ENCODE results near the gene GTF2IRD1. TPM values are rescaled to one million over a fixed set of nuclear protein-coding genes. Genes with fewer than 3 reads are reported as not detected.
A peak's percentile ranks its signal among the peaks of the same experiment; 100 is the strongest.
"Not testable (repeated sequence)": the region's sequence is repeated elsewhere in the genome, so short reads cannot be mapped to it uniquely, and the experiment has no call there.

Gene GTF2IRD1
- total RNA-seq, 2 experiments from 2014 or later = 0.20 to 0.66 TPM

GRCh38 chr7:74417419-74417971 is 36.2 kb upstream of the GTF2IRD1 start:
- DNase-seq = peak; percentile 58
- no peaks in the 10 kb centered on the region for H3K4me1 Mint-ChIP-seq
- ATAC-seq = peak; percentile 57
- CTCF ChIA-PET = interaction anchor here (0.6 to 1.8 kb wide), 11 partner anchors 10 to 629 kb away, joined by 3 to 15 read pairs (median 4); partner anchors contain the start of gene GTF2I
- H3K4me3 Mint-ChIP-seq = no peak overlapping the region
- no peaks in the 10 kb centered on the region for H3K27me3 Mint-ChIP-seq
- H3K9me3 Mint-ChIP-seq (ENCODE audit: low read depth) = no peaks in the 10 kb centered on the region
- H3K36me3 Mint-ChIP-seq = no peaks in the 10 kb centered on the region
- H3K27ac Mint-ChIP-seq = no peak overlapping the region

GRCh38 chr7:74418076-74418475 is 35.6 kb upstream of the GTF2IRD1 start:
- Mint-ChIP-seq H3K36me3 (no peaks in the 10 kb centered on the region), H3K4me3 (no peak overlapping the region), H3K27ac (no peak overlapping the region)

GRCh38 chr7:74418538-74418937 is 35.2 kb upstream of the GTF2IRD1 start:
- Mint-ChIP-seq H3K4me1 (no peaks in the 10 kb centered on the region), H3K9me3 (ENCODE audit: low read depth) (no peaks in the 10 kb centered on the region), H3K36me3 (no peaks in the 10 kb centered on the region), H3K27me3 (no peaks in the 10 kb centered on the region), H3K27ac (no peak overlapping the region), H3K4me3 (no peak overlapping the region)
- ATAC-seq = no peak
- DNase-seq = no peak
- CTCF ChIA-PET = interaction anchor here (0.9 to 1.4 kb wide), 5 partner anchors 11 to 628 kb away, joined by 3 to 15 read pairs (median 3); no protein-coding TSS in a partner anchor

More at GRCh38 chr7:74418076-74418475, 35.6 kb upstream of the GTF2IRD1 start:
- Mint-ChIP-seq H3K9me3 (ENCODE audit: low read depth) (no peaks in the 10 kb centered on the region), H3K27me3 (no peaks in the 10 kb centered on the region), H3K4me1 (no peaks in the 10 kb centered on the region)
- DNase-seq (no peak), ATAC-seq (no peak)
- CTCF ChIA-PET = interaction anchor here (0.9 to 1.8 kb wide), 10 partner anchors 11 to 629 kb away, joined by 3 to 15 read pairs (median 4); no protein-coding TSS in a partner anchor

- H3K27me3 Mint-ChIP-seq; H3K9me3 Mint-ChIP-seq (ENCODE audit: low read depth); H3K27ac Mint-ChIP-seq; H3K4me1 Mint-ChIP-seq; H3K36me3 Mint-ChIP-seq; ATAC-seq; DNase-seq; H3K4me3 Mint-ChIP-seq: not testable (repeated sequence)
- CTCF ChIA-PET = interaction anchor here (0.9 to 1.0 kb wide), 3 partner anchors 12 to 625 kb away, joined by 3 to 5 read pairs (median 3); no protein-coding TSS in a partner anchor
These were observed 34.5 kb upstream of the GTF2IRD1 start for GRCh38 chr7:74419232-74419631.

GRCh38 chr7:74420006-74420405 is 33.7 kb upstream of the GTF2IRD1 start:
- Mint-ChIP-seq H3K27ac (no peak overlapping the region), H3K27me3 (no peaks in the 10 kb centered on the region), H3K9me3 (ENCODE audit: low read depth) (no peaks in the 10 kb centered on the region), H3K36me3 (no peaks in the 10 kb centered on the region), H3K4me1 (no peaks in the 10 kb centered on the region), H3K4me3 (no peak overlapping the region)
- no peak for ATAC-seq
- no peak for DNase-seq
- CTCF ChIA-PET = interaction anchor here (0.9 to 2.3 kb wide), 3 partner anchors 13 to 624 kb away, joined by 3 to 7 read pairs (median 3); no protein-coding TSS in a partner anchor

GRCh38 chr7:74424291-74424880 is 29.3 kb upstream of the GTF2IRD1 start:
- no peak for ATAC-seq
- no peaks in the 10 kb centered on the region for H3K27me3 Mint-ChIP-seq
- H3K4me3 Mint-ChIP-seq = no peak overlapping the region

GRCh38 chr7:74428023-74428422 is 25.7 kb upstream of the GTF2IRD1 start:
- CTCF ChIA-PET = interaction anchor here (0.6 to 1.4 kb wide), 3 partner anchors 22 to 138 kb away, joined by 3 to 5 read pairs (median 3); no protein-coding TSS in a partner anchor
- Mint-ChIP-seq H3K4me1 (no peaks in the 10 kb centered on the region), H3K9me3 (ENCODE audit: low read depth) (no peaks in the 10 kb centered on the region), H3K36me3 (no peaks in the 10 kb centered on the region), H3K27ac (no peak overlapping the region), H3K4me3 (no peak overlapping the region), H3K27me3 (no peaks in the 10 kb centered on the region)
- no peak for DNase-seq
- no peak for ATAC-seq

More at GRCh38 chr7:74424291-74424880, 29.3 kb upstream of the GTF2IRD1 start:
- H3K4me1 Mint-ChIP-seq = no peaks in the 10 kb centered on the region
- no peaks in the 10 kb centered on the region for H3K9me3 Mint-ChIP-seq (ENCODE audit: low read depth)
- CTCF ChIA-PET = interaction anchor here (0.6 kb wide), 1 partner anchor 197 kb away, joined by 4 read pairs; no protein-coding TSS in a partner anchor
- no peak for DNase-seq
- no peaks in the 10 kb centered on the region for H3K36me3 Mint-ChIP-seq
- no peak overlapping the region for H3K27ac Mint-ChIP-seq

- Mint-ChIP-seq H3K36me3 (no peaks in the 10 kb centered on the region), H3K4me3 (no peak overlapping the region), H3K9me3 (ENCODE audit: low read depth) (no peaks in the 10 kb centered on the region), H3K27ac (no peak overlapping the region), H3K4me1 (no peaks in the 10 kb centered on the region), H3K27me3 (no peaks in the 10 kb centered on the region)
- ATAC-seq (no peak), DNase-seq (no peak)
- CTCF ChIA-PET = interaction anchor here (1.4 kb wide), 1 partner anchor 23 kb away, joined by 3 read pairs; no protein-coding TSS in a partner anchor
These were observed 24.5 kb upstream of the GTF2IRD1 start for GRCh38 chr7:74429153-74429747.

GRCh38 chr7:74430409-74430808 is 23.3 kb upstream of the GTF2IRD1 start:
- H3K27me3 Mint-ChIP-seq; CTCF ChIA-PET; H3K9me3 Mint-ChIP-seq (ENCODE audit: low read depth); H3K36me3 Mint-ChIP-seq; ATAC-seq; DNase-seq; H3K27ac Mint-ChIP-seq; H3K4me3 Mint-ChIP-seq; H3K4me1 Mint-ChIP-seq: not testable (repeated sequence)

GRCh38 chr7:74430961-74431466 is 22.7 kb upstream of the GTF2IRD1 start:
- Mint-ChIP-seq H3K36me3 (no peaks in the 10 kb centered on the region), H3K27me3 (no peaks in the 10 kb centered on the region), H3K4me3 (no peak overlapping the region), H3K9me3 (ENCODE audit: low read depth) (no peaks in the 10 kb centered on the region), H3K27ac (no peak overlapping the region), H3K4me1 (no peaks in the 10 kb centered on the region)
- ATAC-seq (no peak), DNase-seq (no peak)
- CTCF ChIA-PET = interaction anchor here (1.4 kb wide), 1 partner anchor 18 kb away, joined by 3 read pairs; no protein-coding TSS in a partner anchor

- CTCF ChIA-PET = interaction anchor here (0.9 kb wide), 1 partner anchor 20 kb away, joined by 4 read pairs; no protein-coding TSS in a partner anchor
- not testable (repeated sequence) for DNase-seq; H3K9me3 Mint-ChIP-seq (ENCODE audit: low read depth); H3K27ac Mint-ChIP-seq; H3K4me3 Mint-ChIP-seq; H3K4me1 Mint-ChIP-seq; ATAC-seq; H3K27me3 Mint-ChIP-seq; H3K36me3 Mint-ChIP-seq
These were observed 16.5 kb upstream of the GTF2IRD1 start for GRCh38 chr7:74437291-74437571.

- CTCF ChIA-PET = interaction anchor here (1.1 kb wide), 1 partner anchor 21 kb away, joined by 4 read pairs; no protein-coding TSS in a partner anchor
- DNase-seq = no peak
- no peak for ATAC-seq
- Mint-ChIP-seq H3K4me1 (no peaks in the 10 kb centered on the region), H3K27ac (no peak overlapping the region), H3K9me3 (ENCODE audit: low read depth) (peaks cover 2% of the 10 kb centered on the region), H3K4me3 (no peak overlapping the region), H3K36me3 (peaks cover 2% of the 10 kb centered on the region), H3K27me3 (peaks cover 2% of the 10 kb centered on the region)
These were observed 15.4 kb upstream of the GTF2IRD1 start for GRCh38 chr7:74438327-74438726.

- Mint-ChIP-seq H3K36me3 (peaks cover 2% of the 10 kb centered on the region), H3K4me3 (no peak overlapping the region), H3K4me1 (no peaks in the 10 kb centered on the region), H3K27ac (no peak overlapping the region), H3K27me3 (peaks cover 2% of the 10 kb centered on the region), H3K9me3 (ENCODE audit: low read depth) (peaks cover 2% of the 10 kb centered on the region)
- DNase-seq = no peak
- CTCF ChIA-PET = interaction anchor here (1.1 to 1.4 kb wide), 2 partner anchors 22 to 127 kb away, joined by 3 to 4 read pairs; no protein-coding TSS in a partner anchor
- ATAC-seq = no peak
These were observed 14.2 kb upstream of the GTF2IRD1 start for GRCh38 chr7:74439541-74439940.

Measured in activated CD8-positive, alpha-beta memory T cell treated with anti-CD3 and anti-CD28 coated beads, Interleukin-2, amount 10 ng/mL, durations not matched to agents 7 days and 5 days (primary cell).